Superior temporal gyrus (tissue), 1 donor: ENCODE data around the gene IQSEC1.

Experiments used
- DNase-seq: peaks from one replicate; pipeline ENCODE4 v3.0.0-alpha.2; 2016; ENCODE audit errors: extremely low spot score

Gene IQSEC1

DNA sequence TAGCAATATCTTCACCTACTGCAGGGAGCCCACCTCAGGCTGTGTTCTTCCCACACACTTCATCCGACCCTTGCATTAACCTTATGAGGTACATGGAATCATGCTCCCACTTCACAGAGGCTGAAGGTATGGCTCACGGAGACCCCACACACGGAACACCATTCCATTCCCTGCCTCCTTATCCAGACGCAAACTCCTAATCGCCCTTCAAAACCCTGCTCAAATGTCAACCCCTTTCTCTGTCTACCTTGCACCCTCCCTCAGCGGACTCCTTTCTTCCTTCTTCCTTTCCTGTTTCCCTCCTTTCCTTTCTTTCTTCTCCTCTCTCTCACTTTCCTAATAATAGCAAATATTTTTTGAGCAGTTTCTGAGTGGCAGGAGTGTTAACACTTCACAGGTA, 23.8 kb downstream of the IQSEC1 start:
- DNase-seq: no peak

DNA sequence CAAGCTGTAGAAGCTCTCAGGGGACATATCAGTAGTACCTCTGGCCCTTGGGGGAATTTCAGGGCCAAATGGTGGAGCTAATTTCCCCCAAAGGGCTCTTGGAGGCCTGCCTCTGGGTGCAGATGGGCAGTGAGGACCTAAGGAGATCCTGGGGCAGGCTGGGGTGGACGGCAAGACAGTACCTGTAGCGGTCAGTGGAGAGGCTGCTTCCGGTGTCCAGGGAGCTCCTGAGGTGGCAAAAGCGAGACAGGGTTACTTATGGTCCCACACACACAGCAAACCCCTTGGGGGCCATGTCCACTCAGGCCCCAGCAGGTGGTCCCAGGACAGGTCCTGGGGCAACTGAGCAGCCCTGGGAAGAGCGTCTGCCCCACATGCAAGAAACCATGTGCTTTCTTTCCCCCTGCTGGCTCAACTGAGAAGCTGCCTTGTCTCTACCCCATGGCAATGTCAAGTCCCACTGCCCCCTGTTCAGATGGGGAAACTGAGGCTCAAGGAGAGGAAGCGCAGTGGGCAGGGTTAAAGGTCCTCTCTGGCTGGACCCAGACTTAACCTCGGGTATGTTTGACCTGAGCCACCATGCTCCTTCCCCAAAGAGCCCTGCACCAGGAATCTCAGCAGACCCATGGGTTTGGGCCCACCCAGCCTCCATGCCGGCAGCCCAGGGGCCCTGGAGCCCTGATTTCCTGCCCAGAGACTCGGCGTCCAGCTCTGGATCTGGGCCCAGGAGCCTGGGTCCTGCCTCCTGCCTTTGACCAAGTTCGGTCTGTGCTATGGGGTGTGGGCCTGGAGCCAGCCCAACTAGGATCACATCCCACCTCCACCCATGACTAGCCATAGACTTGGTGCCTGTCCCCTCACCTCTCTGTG, 25.7 kb downstream of the IQSEC1 start:
- DNase-seq: no peak

DNA sequence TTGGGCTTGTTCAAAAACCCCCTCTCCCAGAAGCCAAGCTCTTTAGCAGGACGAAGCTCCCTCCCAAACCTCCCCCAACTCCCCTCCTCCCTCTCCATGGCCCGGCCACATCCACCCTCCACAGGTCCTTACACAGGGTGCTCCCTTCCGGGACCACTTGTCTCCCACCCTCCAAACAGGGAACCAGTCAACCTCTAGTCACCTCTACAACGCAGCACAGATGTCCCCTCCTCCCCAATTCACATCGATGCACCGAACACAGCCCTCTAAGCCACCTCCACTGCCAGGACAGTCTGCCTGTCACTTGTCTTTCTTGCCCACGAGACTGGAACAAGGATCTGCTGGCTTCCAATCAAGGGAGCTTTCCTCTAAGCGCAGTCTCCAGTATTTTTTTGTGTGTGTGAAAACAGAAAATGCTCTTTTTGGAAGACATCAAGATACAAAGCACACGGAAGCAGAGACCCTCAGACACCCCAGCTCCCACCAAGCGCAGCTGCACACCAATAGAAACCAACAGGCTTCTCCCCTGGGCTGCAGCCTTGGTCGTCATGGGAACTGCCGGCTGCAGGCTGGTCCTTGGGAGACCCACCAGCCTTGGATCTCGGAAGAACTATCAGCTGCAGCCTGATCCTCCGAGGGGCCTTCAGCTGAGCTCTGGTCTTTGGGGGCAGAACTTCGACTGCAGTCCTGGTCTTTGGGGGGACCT, 26.5 kb downstream of the IQSEC1 start:
- no peak for DNase-seq

DNA sequence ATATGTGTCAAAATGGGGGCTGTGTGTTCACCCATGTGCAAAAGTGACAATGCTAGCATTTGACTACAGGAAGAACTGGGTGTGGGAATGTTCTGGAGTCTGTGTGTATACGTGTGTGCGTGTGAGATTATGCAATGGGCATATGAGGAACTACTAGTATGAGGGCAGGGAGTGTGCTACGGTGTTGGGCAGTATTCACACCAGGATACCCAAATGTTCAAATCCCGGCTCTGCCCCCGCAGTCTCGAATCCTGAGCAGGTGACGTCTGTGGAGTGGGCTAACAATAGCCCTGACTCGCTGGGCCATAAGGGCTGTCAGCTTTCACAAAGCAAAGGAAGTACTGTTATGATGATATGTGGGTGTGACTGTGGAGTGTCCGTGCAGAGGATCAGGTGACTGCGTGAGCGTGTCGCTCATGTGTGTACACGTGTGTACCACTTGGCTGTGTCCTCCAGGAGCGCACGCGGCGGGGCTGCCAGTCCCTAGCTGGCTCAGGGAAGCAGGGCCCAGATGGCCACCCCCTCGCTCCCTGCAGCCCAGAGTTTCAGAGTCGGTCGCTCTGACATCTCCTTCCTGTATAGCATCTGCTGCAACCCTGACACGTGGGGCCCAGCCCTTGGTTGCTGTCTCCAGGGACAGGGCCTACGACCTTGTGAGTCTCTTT, 27.2 kb downstream of the IQSEC1 start:
- DNase-seq: peak; percentile 72

DNA sequence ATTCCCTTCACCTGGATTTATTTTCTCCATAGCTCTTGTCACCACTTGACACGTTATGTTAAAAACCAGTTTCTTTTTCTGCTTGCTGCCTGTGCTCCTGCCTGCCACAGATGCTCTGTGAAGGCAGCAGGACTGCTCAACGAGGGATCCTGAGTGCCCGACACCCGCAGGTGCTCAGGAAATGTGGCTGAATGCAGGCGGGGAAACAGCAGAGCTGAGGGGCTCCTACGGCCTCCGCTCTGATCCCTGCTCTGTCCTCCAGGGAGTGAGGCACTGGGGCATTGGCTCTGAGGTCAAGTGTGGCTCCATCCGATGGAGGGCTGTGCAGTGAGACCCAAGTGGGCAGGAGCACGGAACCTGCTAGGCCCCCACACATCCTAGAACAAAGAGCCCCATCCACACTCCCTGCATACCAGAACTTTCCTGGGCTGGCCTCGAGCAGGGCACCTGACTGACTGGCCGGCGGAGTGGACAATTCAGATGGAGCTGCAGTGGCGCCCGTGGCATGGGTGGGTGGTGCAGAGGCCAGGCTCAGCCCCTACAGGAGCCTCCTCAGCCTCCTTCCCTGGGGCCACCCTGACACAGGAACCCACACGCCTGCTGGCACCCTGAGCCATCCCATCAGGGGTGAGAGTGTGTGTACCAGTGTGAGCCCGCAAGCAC, 27.9 kb downstream of the IQSEC1 start:
- DNase-seq: no peak

DNA sequence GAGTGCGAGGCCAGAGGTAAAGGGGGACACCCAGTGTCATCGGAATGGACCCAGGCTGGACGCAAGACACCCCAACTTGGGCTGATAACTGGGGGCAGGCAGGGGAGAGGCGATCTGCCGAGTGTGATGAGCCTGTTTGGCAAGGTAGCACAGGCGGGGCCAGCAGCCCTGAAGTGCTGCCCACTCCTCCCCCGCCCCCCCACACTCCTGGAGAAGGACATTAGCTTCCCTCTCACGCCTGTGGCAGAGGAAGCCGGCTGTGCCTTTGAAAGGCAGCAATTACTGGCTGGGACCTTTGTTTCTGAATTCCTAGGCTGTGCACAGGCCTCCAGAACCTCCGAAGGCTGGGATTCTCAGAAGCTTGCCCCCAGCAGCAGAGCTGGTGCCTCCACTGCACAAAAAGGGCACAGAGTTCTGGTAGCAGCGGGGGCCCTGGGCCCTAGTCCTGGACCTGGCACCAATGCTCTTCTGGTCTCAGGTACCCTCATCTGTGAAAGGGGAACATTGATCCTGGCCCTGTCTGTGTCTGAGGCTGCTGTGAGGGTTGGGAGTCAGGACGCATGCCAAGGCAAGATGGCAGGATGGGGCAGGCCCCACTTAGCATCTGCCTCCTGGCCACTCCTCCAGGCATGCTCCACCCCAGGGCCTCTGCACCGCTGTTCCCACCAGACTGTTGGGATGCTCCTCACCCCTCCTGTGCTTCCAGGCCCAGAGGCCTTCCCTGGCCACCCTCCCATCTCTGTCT, 28.6 kb downstream of the IQSEC1 start:
- no peak for DNase-seq

DNA sequence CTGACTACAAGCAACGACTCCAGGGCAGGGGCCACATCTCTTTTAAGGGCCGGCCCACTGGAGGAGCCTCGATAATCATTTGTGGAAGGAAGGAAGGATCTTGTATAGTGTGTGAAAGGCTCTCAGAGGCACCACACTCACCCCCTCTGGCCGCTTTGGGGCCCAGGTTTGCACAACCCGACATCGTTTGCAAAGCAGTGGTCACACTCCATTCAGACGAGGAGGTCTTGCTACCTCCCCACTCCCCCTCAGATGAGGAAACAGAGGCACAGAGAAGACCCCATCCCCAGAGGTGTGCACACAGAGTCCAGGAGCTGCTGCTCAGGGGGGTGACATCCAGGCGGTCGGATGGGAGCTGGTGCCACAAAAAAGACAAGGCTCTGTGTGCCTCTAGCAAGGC, 29.6 kb downstream of the IQSEC1 start:
- DNase-seq: no peak

DNA sequence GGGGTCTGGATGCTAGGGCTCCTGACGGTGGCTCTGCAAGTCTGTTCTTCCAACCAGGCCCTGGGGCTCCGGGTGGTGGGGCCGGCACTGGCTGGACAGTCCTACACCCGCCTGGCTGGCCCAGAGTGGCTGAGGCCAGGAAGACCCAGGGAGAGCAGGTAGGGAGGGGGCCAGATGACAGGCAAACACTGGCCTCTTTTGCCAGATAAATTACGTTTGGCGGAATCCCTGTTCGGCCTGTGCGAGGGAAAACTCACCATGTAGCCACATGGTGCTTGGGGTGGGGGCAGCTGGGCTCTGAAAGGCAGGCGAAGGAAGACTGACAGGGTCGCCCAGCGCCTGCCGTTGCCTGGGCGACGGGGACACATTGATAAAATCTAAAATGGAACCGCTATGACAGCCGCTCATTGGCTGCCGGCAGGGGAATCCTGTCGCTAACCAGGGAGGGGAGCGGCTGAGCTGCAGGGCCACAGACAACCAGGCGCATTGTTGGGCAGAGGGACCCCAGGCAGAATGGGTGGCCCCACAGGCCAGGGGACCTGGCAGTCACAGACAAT, 30.4 kb downstream of the IQSEC1 start:
- no peak for DNase-seq

DNA sequence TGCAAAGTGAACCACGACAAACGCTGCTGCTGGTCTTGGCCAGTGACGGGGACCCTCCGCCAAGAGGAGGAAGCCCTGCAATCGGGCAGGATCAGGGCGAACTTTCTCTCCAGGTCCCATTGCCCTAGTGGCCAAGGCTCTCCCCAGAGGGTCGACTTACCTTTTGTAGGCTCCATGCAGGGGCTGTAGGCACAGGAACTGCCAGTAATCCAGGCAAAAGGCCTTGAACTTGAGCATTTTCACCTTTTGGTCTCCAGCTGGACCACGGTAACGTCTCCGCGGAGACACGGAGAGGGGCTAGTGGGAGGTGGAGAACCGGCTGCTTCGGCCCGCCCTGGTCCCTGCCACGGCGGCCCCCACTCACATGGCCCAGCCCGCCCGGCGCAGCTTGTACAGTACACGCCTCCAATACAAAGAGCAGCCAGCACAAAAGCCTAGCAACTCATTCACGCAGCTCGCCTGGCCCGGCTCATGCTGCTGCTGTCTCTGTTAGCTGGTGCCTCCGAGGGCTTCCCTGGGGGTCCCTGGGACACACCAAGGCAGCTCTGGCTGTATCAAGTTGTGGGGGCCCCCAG, 31.0 kb downstream of the IQSEC1 start:
- DNase-seq: no peak

DNA sequence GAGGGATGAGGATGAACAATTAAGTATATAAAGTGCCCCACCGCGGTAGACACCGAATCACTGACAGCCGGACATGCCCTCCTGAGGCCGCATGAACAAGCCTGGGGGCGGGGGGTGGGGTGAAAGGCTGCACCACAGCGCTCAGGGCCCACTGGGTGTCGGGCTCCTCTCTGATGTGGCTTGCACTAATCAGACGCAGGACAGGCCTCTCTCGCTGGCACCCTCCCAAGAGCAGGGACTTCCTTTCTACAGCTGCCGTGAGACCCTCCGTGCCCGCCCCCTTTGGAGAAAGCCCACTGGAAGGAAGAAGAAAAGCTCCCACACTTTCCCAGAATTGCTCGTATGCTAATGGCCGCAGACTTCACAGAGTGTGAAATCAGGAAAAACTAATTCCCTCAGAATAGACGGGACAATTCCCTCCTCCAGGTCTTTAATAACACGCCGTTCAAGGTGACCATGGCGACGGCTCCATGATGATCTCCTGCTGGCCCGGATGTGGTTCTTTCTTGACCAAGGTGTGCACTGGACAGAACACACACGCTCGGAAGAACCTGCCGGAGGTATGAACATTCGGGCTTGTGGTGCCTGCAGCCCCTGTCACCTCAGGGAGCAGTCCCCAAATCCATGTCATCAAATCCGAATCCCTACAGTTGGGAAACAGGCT, 32.0 kb downstream of the IQSEC1 start:
- DNase-seq: no peak

DNA sequence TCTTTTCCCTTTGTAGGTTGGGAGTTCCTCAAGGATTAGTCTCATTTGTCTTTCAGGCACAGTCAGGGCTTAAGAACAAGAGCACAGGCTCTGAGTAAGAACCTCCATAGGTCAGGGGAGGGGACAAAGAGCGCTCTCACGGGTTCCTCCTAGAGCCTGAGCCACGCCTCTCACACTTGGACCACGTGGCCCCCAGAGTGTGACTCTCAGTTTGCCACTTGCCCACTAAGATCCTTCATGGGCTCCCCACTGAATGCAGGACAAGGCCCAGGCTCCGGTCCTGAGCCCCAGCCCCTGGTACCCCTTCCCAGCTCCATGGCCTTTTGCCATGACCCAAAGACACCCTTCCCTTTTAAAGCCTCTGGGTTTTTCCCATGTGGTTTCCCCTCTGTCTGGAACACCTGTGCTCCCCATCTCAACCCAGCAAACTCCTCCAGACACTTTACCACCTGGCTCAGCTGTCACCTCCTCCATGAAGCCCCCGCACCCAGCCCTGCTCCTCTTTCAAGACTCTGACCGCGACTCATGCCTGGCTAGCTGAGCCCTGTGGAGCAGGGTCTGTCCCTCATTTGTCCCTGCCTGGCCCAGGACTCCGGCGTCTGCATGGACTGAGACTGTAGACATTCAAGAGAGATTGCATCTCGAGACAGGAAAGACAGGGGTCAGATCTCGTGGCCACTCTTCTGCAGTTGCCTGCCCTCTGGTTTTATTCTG, 32.7 kb downstream of the IQSEC1 start:
- DNase-seq: no peak

DNA sequence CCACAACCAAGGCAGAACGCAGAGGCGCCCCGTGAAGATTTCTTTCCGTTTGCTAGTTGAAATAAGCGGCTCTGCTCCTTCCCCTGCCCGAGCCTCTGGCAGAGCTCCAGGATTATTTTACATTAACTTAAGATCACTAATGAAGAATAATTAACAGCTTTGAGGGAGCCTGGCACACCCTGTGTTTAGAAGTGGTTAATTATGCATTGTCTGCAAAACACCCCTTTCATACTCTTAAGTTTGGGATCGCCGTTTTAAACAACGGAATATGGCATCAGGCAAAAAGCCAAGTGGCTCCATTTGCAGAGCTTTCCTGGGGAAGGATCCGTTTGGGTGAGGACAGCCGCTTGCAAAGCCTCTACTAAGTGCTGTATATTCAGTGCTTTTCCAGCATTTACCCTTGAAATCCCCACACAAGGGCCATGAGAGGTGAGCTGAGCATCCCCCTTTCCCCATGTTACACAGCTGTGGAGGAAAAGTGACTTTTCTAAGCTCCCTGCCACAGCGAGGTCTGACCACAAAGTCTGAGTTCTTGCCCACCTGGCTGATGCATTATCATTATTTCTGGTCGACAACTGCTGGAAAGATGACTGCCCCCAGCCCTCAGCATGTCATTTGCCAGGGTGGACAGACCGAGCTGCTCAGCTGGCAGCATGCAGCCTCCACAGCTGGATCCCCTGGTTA, 33.9 kb downstream of the IQSEC1 start:
- no peak for DNase-seq

DNA sequence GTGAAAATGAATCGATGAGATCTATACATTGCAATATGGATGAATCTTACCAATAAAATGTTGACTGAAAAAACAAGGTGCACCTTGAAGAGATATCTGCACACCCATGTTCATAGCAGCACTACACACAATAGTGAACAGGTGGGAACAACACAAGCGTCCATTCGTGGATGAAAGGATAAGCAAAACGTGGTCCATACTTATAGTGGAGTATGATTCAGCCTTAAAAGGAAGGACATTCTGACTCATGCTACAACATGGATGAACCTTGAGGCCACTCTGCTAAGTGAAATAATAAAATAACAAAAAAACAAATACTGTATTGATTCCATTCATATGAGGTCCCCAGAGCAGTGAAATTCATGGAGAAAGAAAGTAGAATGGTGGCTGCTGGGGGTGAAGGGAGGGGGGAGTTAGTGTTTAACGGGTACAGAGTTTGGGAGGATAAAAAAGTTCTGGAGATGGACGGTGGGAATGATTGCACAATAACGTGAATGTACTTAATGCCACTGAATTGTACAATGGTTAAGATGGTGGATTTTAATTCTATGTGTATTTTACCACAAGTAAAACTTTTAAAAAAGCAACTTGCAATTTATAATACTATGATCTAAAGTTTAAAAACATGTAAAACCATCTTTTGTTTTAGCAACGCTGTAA, 35.6 kb downstream of the IQSEC1 start:
- no peak for DNase-seq

DNA sequence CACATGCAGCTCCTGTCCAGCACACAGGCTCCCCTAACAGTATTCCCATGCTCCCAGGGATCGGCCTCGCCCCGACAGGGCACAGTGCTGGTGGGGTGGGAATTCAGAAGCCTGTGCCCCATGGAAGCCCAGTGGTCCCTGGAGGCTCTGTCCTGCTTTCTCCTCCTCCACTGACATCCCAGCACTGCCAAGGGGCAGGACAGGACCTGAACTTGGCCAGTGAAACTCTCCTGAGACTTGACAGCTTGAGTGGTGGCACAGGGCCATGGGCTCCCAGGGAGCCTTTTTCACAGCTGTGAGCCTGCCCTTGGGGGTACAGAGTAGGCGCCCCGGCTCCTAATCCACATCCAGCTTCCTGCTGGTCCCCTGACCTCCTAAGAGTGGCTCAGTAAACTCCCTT, 38.4 kb downstream of the IQSEC1 start:
- no peak for DNase-seq

DNA sequence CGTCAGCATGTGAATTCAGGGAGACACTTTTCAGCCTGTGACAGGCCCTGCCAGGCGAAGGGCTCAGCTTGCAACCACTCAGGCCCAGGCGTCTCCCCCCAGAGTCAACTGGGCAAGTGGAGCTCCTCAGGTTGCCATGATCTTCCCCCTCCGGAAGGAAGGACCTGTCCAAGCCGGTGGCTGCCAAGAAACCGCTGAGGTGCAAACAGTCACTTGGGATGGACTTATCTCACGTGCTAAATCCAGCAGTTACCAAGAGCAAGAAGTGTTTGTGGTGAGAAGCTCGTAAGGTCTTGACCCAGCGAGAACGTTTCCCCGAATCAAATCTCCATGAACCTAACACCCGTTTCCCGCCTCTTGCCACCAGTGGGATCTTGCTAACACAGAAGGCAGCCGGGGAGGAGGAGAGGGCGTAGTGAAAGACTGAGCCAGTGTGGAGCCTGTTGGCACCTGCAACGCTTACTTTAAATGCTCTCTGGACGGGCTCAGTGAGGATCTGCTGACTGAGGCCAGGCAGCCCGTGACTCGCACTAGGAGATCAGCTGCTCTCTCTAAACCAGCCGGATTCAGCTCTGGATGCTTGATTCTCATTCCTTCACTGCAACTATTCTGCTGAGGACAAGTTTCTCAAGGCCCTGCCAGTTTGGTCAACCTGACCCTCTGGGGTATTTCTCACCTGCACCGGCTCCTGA, 39.0 kb downstream of the IQSEC1 start:
- DNase-seq: no peak

DNA sequence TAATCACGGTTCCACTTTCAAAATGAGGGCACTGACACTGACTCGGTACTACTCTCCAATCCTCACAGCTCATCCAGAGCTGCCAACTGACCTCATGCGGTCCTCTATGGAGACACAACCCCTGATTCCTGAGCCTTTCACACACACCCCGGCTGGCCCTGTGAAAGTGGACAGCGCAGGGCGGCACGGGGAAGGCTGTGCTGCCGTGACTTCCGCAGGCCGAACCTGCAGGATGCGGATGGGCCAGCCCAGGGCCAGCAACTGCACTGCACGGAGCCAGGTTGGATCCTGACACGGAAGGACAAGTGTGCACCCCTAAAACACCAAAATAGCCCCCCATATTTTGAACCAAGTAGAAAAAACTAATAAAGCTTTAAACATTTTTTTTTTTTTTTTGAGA, 41.0 kb downstream of the IQSEC1 start:
- DNase-seq: no peak

DNA sequence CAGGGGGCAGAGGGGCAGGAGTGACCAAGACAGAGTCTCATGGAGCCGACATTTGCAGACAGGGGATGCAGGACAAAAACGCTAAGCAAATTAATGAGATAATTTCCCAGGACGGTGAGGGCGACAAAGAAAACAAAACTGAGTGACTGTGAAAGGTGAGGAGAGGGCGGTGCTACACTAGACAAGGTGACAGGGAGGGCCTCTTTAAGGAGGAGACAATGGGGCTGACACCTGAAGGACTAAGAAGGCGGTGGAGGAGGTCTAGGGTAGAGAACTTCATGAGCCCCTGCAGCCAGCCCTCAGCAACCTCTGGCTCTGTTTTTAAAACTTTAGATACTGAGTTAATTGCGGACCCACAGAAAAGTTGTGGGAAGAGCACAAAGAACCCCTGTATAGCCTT, 41.6 kb downstream of the IQSEC1 start:
- DNase-seq: no peak

DNA sequence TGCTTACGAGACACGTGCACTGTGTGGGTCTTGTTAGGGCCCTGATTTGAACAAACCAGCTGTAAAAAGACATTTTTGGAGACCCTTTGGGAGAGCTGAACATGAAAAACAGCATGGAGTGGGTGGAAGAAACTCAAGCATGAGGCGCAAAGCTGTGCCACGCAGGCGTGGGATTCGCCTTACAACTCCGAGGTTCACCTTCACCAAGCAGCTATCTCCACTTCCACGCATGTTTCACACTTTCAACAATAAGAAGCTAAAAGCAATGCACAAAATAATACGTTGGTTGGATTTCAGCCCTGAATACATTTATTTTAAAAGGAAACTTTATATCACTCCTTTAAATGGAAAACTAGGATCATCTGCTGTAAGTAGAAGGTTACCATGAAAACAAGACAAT, 42.5 kb downstream of the IQSEC1 start:
- DNase-seq: no peak
